NCI-H1048 (cell line): ENCODE measurements around the gene TMEM45B.
"Not testable (repeated sequence)": the region's sequence is repeated elsewhere in the genome, so short reads cannot be mapped to it uniquely, and the experiment has no call there.

ENCODE experiments used
- DNase-seq: peaks from one replicate; lab custom pipeline; 2025; lab: John Stamatoyannopoulos, UW

TMEM45B gene

GRCh38 chr11:129815596-129816461 is at the start of gene TMEM45B:
TMEM45B (plus strand) TSS chr11:129815848; CDS start chr11:129852483, 36,635 bp downstream.
- no peak for DNase-seq

GRCh38 chr11:129766898-129767604 is 48.6 kb upstream of the TMEM45B start:
- DNase-seq: no peak

GRCh38 chr11:129767827-129768226 is 47.8 kb upstream of the TMEM45B start:
- no peak for DNase-seq

GRCh38 chr11:129768356-129768755 is 47.3 kb upstream of the TMEM45B start:
- no peak for DNase-seq

GRCh38 chr11:129769059-129769458 is 46.6 kb upstream of the TMEM45B start:
- DNase-seq: no peak

GRCh38 chr11:129770993-129771392 is 44.7 kb upstream of the TMEM45B start:
- no peak for DNase-seq

GRCh38 chr11:129771456-129771855 is 44.2 kb upstream of the TMEM45B start:
- not testable (repeated sequence) for DNase-seq

- DNase-seq: no peak
Observed at GRCh38 chr11:129778877-129779276, 36.8 kb upstream of the TMEM45B start.

- DNase-seq: no peak
Observed at GRCh38 chr11:129779342-129779741, 36.3 kb upstream of the TMEM45B start.

- no peak for DNase-seq
Observed at GRCh38 chr11:129785383-129786111, 30.1 kb upstream of the TMEM45B start.

- DNase-seq: not testable (repeated sequence)
Observed at GRCh38 chr11:129786112-129786416, 29.6 kb upstream of the TMEM45B start.

GRCh38 chr11:129787532-129788155 is 28.0 kb upstream of the TMEM45B start:
- no peak for DNase-seq

GRCh38 chr11:129788278-129788677 is 27.4 kb upstream of the TMEM45B start:
- no peak for DNase-seq

GRCh38 chr11:129790106-129790505 is 25.5 kb upstream of the TMEM45B start:
- no peak for DNase-seq

GRCh38 chr11:129791515-129791914 is 24.1 kb upstream of the TMEM45B start:
- DNase-seq: no peak

- DNase-seq: no peak
Observed at GRCh38 chr11:129792663-129793062, 23.0 kb upstream of the TMEM45B start.

- no peak for DNase-seq
Observed at GRCh38 chr11:129795089-129795488, 20.6 kb upstream of the TMEM45B start.

- DNase-seq: no peak
Observed at GRCh38 chr11:129798212-129798611, 17.4 kb upstream of the TMEM45B start.

- not testable (repeated sequence) for DNase-seq
Observed at GRCh38 chr11:129800162-129800561, 15.5 kb upstream of the TMEM45B start.

- DNase-seq: no peak
Observed at GRCh38 chr11:129800655-129801054, 15.0 kb upstream of the TMEM45B start.

- no peak for DNase-seq
Observed at GRCh38 chr11:129803533-129803932, 12.1 kb upstream of the TMEM45B start.

- no peak for DNase-seq
Observed at GRCh38 chr11:129804012-129804411, 11.6 kb upstream of the TMEM45B start.
